ENCODE data around the gene DIO1. TPM values are rescaled to one million over a fixed set of nuclear protein-coding genes. Genes with fewer than 3 reads are reported as not detected.

Gene DIO1
- total RNA-seq, 1 experiment from 2014 or later: 0.27 TPM

- DNase-seq (ENCODE audit: low read depth): no peak
- in situ Hi-C loops (cut with HindIII; ENCODE audit: low pct_unique_long_range_greater_than_20kb, low sequenced_read_pairs): no loop called here
Measured at GRCh38 chr1:53929246-53929960, 35.4 kb downstream of the DIO1 start.

- in situ Hi-C loops (cut with HindIII; ENCODE audit: low pct_unique_long_range_greater_than_20kb, low sequenced_read_pairs): no loop called here
Measured at GRCh38 chr1:53930932-53931331, 36.9 kb downstream of the DIO1 start.

GRCh38 chr1:53931523-53931922, 37.5 kb downstream of the DIO1 start:
- DNase-seq (ENCODE audit: low read depth): no peak
- in situ Hi-C loops (cut with HindIII; ENCODE audit: low pct_unique_long_range_greater_than_20kb, low sequenced_read_pairs): no loop called here

More at GRCh38 chr1:53930932-53931331, 36.9 kb downstream of the DIO1 start:
- no peak for DNase-seq (ENCODE audit: low read depth)

DNA sequence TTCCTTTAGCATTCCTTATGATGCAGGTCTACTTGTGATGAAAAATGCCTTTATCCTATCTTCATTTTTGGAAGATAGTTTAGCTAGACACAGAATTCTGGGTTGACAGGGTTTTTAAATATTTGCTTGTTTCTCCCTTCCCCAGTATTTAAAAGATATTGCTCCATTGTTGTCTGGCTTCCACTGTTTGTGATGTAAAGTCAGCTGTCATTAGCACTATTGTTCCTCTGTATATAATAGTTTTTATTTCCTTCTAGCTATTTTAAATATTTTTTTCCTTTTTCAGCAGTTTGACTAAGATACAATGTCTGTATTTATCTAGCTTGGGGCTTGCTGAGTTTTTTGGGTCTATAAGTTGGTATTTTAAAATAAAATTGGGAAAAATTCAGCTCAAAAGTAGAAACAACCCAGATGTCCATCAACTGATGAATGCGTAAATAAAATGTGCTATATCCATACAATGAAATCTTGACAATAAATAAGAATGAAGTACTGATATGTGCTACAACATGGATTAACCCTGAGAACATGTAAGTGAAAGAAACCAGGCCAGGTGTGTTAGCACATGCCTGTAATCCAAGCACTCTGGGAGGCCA, 40.3 kb downstream of the DIO1 start:
- DNase-seq (ENCODE audit: low read depth): no peak
- in situ Hi-C loops (cut with HindIII; ENCODE audit: low pct_unique_long_range_greater_than_20kb, low sequenced_read_pairs): no loop called here

- no peak for DNase-seq (ENCODE audit: low read depth)
- in situ Hi-C loops (cut with HindIII; ENCODE audit: low pct_unique_long_range_greater_than_20kb, low sequenced_read_pairs): no loop called here
Measured at GRCh38 chr1:53936430-53936829, 42.4 kb downstream of the DIO1 start.

- no peak for DNase-seq (ENCODE audit: low read depth)
- in situ Hi-C loops (cut with HindIII; ENCODE audit: low pct_unique_long_range_greater_than_20kb, low sequenced_read_pairs): no loop called here
Measured at GRCh38 chr1:53938136-53938830, 44.3 kb downstream of the DIO1 start.

GRCh38 chr1:53942127-53942957, 48.4 kb downstream of the DIO1 start:
- in situ Hi-C loops (cut with HindIII; ENCODE audit: low pct_unique_long_range_greater_than_20kb, low sequenced_read_pairs): no loop called here
- DNase-seq (ENCODE audit: low read depth): no peak

DNA sequence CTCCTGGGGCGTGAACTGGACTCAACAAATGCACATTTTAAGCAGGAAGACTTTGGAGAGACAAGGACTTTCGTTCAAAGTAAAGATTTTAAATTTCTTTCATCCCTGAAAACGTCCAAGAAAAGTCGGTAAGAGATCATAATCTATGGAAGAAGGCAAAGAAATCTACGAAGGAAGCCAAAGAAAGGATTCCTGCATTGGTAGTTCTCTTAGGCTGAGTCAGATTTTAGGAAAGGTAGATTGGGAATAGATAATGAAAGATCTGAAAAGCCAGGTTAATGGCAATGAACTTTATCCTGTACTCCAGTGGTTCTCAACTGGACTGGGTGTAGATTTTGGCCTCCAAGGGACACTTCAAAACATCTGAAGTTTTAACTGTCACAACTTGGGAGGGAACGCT, 49.1 kb downstream of the DIO1 start:
- no peak for DNase-seq (ENCODE audit: low read depth)
- in situ Hi-C loops (cut with HindIII; ENCODE audit: low pct_unique_long_range_greater_than_20kb, low sequenced_read_pairs): no loop called here

DNA sequence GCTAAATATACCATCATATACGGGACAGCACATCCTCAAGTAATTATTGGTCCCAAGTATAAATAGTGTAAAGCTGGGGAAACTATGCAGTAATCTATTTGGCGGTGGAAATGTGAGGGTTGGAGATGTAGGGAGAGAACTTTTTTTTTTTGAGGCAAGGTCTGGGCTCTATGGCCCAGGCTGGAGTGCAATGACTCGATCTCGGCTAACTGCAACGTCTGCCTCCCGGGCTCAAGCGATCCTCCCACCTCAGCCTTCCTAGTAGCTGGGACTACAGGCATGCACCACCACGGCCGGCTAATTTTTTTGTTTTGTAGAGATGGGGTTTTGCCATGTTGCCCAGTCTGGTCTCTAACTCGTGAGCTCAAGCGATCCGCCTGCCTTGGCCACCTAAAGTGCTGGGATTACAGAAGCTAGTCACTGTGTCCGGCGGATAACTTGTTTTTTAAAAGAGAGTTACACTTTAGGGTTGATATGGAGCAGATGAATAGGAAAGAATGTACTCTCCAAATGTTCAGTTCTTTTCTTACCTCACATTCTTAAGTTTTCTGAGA, 49.6 kb downstream of the DIO1 start:
- DNase-seq (ENCODE audit: low read depth): no peak
- in situ Hi-C loops (cut with HindIII; ENCODE audit: low pct_unique_long_range_greater_than_20kb, low sequenced_read_pairs): no loop called here

DNA sequence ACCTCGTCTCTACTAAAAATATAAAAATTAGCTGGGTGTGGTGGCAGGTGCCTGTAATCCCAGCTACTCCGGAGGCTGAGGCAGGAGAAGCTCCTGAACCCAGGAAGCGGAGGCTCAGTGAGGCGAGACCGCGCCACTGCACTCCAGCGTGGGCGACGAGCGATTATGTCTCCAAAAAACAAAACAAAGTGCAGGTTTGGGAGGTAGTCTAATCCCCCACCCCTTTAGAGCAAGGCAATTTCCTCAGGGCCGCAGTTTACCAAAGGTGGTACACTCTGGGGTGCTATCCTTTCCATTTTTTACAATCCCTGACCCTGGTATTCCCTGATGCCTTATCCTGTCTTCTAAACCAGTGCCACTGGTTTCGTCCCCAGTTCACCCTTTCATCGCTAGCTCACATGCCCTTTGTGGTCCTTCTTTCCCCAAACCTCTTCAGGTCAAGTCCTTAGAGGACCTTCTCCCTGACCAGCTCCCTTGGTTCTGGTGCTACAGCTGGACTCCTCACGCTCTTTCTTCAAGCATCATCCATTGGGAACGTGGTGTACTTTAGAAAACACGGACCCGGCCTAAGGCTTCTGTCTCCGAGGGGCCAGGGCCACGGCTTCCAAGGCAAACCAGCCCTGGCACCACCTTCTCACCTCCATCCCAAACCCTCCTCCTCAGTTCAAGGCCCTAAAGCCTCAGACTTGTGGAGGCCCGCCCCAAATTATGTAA, 50.6 kb downstream of the DIO1 start:
- DNase-seq (ENCODE audit: low read depth): no peak
- in situ Hi-C loops (cut with HindIII; ENCODE audit: low pct_unique_long_range_greater_than_20kb, low sequenced_read_pairs): no loop called here

DNA sequence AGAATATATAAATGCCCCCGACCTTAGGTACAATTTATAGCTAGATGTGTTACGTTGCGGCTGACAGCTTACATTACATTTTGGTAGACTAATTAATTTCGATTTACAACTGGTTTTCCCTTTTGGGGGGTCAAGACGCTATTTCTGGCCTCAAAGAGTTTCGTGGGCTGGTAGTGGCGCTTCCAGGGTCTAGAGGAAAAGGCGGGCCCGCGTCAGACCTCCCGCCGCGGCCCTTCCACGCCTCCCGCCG, 51.1 kb downstream of the DIO1 start:
- in situ Hi-C loops (cut with HindIII; ENCODE audit: low pct_unique_long_range_greater_than_20kb, low sequenced_read_pairs): no loop called here
- no peak for DNase-seq (ENCODE audit: low read depth)

GRCh38 chr1:53945433-53946251, 51.7 kb downstream of the DIO1 start, which contains the start of gene IFT25:
IFT25 (minus strand) TSS chr1:53945699; CDS start chr1:53940082, 5,617 bp downstream.
- in situ Hi-C loops (cut with HindIII; ENCODE audit: low pct_unique_long_range_greater_than_20kb, low sequenced_read_pairs): no loop called here
- DNase-seq (ENCODE audit: low read depth): peak; percentile 91

- DNase-seq (ENCODE audit: low read depth): no peak
- in situ Hi-C loops (cut with HindIII; ENCODE audit: low pct_unique_long_range_greater_than_20kb, low sequenced_read_pairs): no loop called here
Measured at GRCh38 chr1:53946252-53947171, 52.5 kb downstream of the DIO1 start, which contains the start of gene LRRC42. LRRC42 (plus strand) TSS chr1:53946350; CDS start chr1:53952000, 5,650 bp downstream.

DNA sequence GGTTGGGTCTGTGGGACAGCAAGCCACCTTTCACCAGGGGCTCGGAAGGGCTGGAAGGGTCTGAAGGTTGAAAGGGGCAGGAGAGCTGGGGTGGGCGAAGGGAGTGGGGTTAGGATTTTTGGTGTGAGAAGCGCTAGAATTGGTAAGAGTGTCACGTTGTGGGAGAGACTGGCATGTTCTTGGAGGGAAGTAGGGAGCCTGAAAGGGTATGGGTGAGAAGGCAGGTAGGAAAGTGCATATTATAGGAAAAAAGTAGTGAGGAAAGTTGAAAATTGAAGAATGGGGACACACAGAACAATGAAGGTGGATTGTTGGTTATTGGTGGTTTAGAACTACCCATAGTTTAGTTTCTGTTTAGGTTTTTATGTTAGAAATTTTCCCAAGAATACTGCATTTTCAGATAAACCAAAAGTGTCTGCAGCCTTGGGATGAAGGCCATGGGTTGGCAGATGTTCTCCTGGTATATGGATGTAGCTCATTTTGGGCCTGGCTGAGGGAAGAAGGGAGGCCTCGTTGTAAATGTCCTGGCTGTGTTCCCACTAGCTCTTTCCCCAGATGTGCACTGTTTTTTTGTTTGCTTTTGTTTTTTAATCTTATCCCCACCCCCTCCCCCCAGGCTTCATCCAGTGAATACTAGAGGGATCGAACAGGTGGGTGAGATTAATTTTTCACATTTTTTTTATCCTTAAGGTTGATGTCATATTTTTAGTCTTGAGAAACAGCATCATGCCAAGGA, 53.4 kb downstream of the DIO1 start:
- in situ Hi-C loops (cut with HindIII; ENCODE audit: low pct_unique_long_range_greater_than_20kb, low sequenced_read_pairs): no loop called here
- DNase-seq (ENCODE audit: low read depth): no peak

- in situ Hi-C loops (cut with HindIII; ENCODE audit: low pct_unique_long_range_greater_than_20kb, low sequenced_read_pairs): no loop called here
- no peak for DNase-seq (ENCODE audit: low read depth)
Measured at GRCh38 chr1:53948291-53948690, 54.3 kb downstream of the DIO1 start.

Data from Caki2 (cell line).